ENCODE data around the gene MACROD1.
A peak's percentile ranks its signal among the peaks of the same experiment; 100 is the strongest.

The MACROD1 gene

GRCh38 chr11:63958008-63958407 lies 207.9 kb downstream of the MACROD1 start:
- no peak for DNase-seq
- in situ Hi-C loops (cut with MboI; ENCODE audit: low pct_unique_long_range_greater_than_20kb, low sequenced_read_pairs): no loop called here

GRCh38 chr11:63952570-63952969 lies 213.3 kb downstream of the MACROD1 start:
- no peak for DNase-seq
- in situ Hi-C loops (cut with MboI; ENCODE audit: low pct_unique_long_range_greater_than_20kb, low sequenced_read_pairs): no loop called here

- in situ Hi-C loops (cut with MboI; ENCODE audit: low pct_unique_long_range_greater_than_20kb, low sequenced_read_pairs): no loop called here
- DNase-seq: peak; percentile 72
Measured at GRCh38 chr11:63951779-63952536, 214.0 kb downstream of the MACROD1 start.
